ENCODE data around the gene NTMT2.

NTMT2 gene

DNA sequence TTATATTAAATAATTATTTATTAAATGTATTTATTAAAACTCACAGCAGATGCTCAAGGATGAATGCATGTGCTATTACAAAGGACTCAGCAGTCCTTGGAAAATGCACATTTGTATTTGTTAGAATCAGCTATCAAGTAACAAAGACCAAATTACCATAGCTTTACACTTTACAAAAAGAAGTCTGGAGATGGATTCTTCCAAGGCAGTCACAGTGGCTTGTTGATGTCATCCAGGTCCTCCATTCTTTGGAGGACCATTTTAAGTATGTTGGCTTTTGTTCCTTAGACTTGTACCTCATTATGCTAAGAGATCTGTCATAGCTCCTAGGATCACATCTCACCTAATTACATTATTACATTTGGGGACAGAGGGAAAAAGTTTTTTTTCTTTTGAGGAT lies 63.4 kb downstream of the NTMT2 start:
- Histone ChIP-seq H3K4me1 (ENCODE audit: control insufficient read depth, insufficient read depth, low read length) (peaks cover 15% of the 10 kb centered on the region; the same call in 1 of the 2 replicates), H3K9me3 (ENCODE audit: control insufficient read depth, insufficient read depth, low read length) (peaks cover 13% of the 10 kb centered on the region), H3K4me3 (ENCODE audit: low read depth, low read length) (no peak overlapping the region), H3K27ac (ENCODE audit: low read depth, low read length) (no peak overlapping the region), H3K9ac (ENCODE audit: low read depth, low read length) (no peak overlapping the region), H3K36me3 (ENCODE audit: control insufficient read depth, insufficient read depth, low read length) (no peaks in the 10 kb centered on the region), H3K27me3 (ENCODE audit: control insufficient read depth, insufficient read depth, low read length) (no peaks in the 10 kb centered on the region)

DNA sequence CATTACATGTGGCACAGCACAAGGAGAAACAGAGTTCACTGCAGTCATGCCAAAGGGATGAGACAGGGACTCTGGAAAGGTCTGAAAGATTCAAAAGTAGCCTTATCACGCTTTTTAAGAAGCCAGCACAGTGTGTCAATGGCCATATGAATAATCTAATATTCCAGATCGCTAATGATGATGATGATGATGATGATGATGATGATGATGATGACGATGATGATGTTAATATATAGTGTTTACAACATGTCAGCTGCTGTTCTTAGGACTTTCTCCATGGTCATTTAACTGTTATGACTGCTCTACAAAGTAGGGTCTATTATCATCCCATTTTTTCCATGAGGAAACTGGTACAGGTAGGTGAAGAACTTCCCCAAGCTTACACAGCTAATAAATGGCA lies 64.4 kb downstream of the NTMT2 start:
- Histone ChIP-seq H3K27ac (ENCODE audit: low read depth, low read length) (no peak overlapping the region), H3K9ac (ENCODE audit: low read depth, low read length) (no peak overlapping the region), H3K4me1 (ENCODE audit: control insufficient read depth, insufficient read depth, low read length) (peaks cover 7% of the 10 kb centered on the region; the same call in 1 of the 2 replicates), H3K27me3 (ENCODE audit: control insufficient read depth, insufficient read depth, low read length) (no peaks in the 10 kb centered on the region), H3K36me3 (ENCODE audit: control insufficient read depth, insufficient read depth, low read length) (no peaks in the 10 kb centered on the region), H3K9me3 (ENCODE audit: control insufficient read depth, insufficient read depth, low read length) (peaks cover 13% of the 10 kb centered on the region), H3K4me3 (ENCODE audit: low read depth, low read length) (no peak overlapping the region)

DNA sequence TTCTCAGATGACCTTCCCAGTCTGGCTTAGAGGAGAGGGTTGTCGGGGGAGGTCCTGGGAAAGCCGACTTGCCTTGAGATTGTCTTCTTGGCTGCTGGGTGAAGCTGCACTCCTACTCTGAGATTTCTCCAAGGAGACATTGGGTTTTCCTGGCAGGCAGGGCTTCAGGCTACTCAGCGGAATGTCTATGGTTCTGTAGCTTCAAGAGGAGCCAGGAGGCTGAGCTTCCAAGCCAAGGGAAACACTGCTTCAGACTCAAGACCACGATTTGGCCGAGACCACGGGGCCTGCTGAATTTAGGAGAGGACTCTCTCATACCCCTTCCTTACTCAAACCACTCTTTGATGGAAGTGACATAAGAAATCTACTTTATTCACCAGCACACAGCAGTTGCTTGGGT lies 67.8 kb downstream of the NTMT2 start:
- H3K36me3 ChIP-seq (ENCODE audit: control insufficient read depth, insufficient read depth, low read length) = no peaks in the 10 kb centered on the region
- H3K9me3 ChIP-seq (ENCODE audit: control insufficient read depth, insufficient read depth, low read length) = no peaks in the 10 kb centered on the region
- no peak overlapping the region for H3K4me3 ChIP-seq (ENCODE audit: low read depth, low read length)
- H3K9ac ChIP-seq (ENCODE audit: low read depth, low read length) = no peak overlapping the region
- H3K27me3 ChIP-seq (ENCODE audit: control insufficient read depth, insufficient read depth, low read length) = no peaks in the 10 kb centered on the region
- H3K27ac ChIP-seq (ENCODE audit: low read depth, low read length) = no peak overlapping the region
- H3K4me1 ChIP-seq (ENCODE audit: control insufficient read depth, insufficient read depth, low read length) = peaks cover 7% of the 10 kb centered on the region; the same call in 1 of the 2 replicates

DNA sequence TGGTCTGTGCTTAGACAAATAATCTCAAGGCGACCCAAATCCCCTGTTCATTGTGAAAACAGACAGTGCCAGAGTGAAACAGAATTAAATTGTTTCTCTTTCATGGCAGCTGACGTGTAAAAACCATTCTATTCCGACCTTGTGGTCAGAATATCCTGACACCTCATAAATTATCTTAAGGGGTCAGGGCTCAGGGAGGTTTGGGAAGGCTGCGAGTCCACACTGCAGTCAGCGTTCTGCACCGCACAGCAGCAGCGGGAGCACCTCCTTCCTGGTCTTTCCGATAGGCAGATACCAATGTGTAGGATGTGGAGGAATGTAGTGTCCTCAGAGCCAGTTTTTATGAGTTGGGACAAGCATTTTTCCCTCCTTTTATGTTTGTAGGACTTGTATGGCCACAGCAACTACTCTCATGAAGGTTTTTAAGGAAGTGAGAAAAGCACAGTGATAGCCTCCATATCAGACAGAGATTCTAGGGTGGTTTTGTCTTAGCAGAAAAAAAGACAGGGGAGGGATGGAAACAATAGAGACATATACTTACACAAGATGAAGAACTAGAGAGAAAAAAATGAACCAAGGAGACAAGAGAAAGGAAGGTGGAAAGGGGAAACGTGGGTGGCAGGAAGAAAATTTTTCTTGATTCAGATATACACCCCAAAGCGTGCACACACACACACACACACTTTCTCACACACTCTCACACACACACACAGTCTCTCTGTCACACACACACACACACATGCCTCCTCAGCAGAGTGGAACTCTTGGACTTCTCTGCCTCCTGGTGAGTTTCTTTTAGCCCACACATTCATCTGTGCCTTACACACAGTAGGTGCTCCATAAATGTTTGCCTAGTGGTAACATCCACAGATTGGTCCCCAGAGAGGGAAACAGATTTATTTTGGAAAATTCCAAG lies 68.6 kb downstream of the NTMT2 start:
- Histone ChIP-seq H3K27me3 (ENCODE audit: control insufficient read depth, insufficient read depth, low read length) (no peaks in the 10 kb centered on the region), H3K4me3 (ENCODE audit: low read depth, low read length) (no peak overlapping the region), H3K9ac (ENCODE audit: low read depth, low read length) (no peak overlapping the region), H3K36me3 (ENCODE audit: control insufficient read depth, insufficient read depth, low read length) (no peaks in the 10 kb centered on the region), H3K9me3 (ENCODE audit: control insufficient read depth, insufficient read depth, low read length) (no peaks in the 10 kb centered on the region), H3K27ac (ENCODE audit: low read depth, low read length) (no peak overlapping the region), H3K4me1 (ENCODE audit: control insufficient read depth, insufficient read depth, low read length) (peaks cover 4% of the 10 kb centered on the region; the same call in 1 of the 2 replicates)

DNA sequence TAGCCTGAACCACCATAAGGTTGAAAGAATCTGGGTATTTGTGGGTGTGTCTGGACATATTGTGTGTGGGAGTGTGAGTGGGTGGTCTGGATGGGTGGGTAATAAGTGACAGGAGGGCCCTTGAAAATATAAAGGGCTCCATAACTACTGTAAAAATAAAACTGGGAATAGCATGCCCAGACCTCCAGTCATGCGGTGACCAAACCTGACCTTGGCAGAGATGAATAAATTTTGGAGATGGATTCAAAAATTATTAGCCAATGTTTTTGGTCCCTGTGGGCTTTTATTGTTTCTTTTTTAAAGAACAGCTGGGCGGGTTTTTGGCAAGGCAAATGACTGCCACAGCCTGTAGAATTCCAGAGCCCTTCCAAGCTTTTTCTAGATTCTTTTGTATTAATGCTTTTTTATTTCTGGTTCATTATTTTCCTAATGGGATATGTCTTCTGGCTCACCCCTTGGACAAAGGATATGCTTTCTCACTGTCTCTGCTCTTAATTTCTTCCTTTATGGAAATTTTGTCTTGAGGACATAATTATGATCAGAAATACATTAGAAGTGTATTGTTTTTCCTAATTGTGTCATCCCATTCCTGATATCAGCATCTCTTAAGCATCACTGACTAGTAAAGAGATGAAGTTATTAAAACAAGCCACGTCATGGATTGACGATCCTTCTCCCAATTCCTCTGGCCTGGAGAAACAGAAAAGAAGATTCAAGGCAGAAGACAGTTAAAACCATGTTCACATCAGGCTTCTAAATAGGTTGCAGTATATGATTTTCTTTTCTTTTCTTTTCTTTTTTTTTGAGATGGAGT lies 69.5 kb downstream of the NTMT2 start:
- no peak overlapping the region for H3K9ac ChIP-seq (ENCODE audit: low read depth, low read length)
- H3K9me3 ChIP-seq (ENCODE audit: control insufficient read depth, insufficient read depth, low read length) = no peaks in the 10 kb centered on the region
- H3K4me3 ChIP-seq (ENCODE audit: low read depth, low read length) = no peak overlapping the region
- H3K27ac ChIP-seq (ENCODE audit: low read depth, low read length) = no peak overlapping the region
- H3K36me3 ChIP-seq (ENCODE audit: control insufficient read depth, insufficient read depth, low read length) = no peaks in the 10 kb centered on the region
- no peaks in the 10 kb centered on the region for H3K4me1 ChIP-seq (ENCODE audit: control insufficient read depth, insufficient read depth, low read length)
- no peaks in the 10 kb centered on the region for H3K27me3 ChIP-seq (ENCODE audit: control insufficient read depth, insufficient read depth, low read length)

DNA sequence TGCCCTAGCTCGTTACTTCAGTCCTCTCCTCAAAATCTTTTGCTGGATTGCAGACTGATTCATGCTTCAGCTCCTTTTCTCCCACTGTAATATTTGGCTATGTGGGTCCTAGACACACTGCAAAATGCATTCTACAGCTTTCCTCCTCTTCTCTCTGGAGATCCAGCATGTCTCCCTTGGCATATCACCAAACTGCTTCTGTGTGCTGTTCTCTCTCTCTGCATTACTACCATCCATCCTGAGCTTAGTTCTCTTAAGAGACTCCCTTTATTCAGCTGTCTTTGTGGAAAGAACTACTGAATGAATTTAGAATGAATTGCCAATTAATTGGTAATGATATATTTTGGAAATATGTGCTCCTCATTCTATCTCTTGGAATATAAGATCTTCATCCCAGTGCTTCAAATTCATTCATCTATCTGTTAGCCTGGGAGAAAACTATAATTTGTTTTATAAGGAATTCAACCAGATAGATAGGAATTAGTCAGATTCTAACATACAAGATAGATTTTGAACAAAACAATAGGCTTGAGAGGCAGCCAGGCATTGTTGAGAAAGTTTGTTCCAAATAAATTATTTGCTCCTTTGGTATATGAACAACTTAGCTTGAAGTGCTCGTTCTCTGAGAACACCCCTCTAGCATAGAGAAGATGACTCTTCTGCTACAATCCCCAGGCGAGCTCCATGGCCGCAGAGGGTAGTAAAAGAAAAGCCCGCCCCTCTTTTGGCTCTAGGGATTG lies 71.9 kb downstream of the NTMT2 start:
- H3K27me3 ChIP-seq (ENCODE audit: control insufficient read depth, insufficient read depth, low read length) = no peaks in the 10 kb centered on the region
- no peaks in the 10 kb centered on the region for H3K9me3 ChIP-seq (ENCODE audit: control insufficient read depth, insufficient read depth, low read length)
- no peaks in the 10 kb centered on the region for H3K36me3 ChIP-seq (ENCODE audit: control insufficient read depth, insufficient read depth, low read length)
- H3K27ac ChIP-seq (ENCODE audit: low read depth, low read length) = no peak overlapping the region
- no peaks in the 10 kb centered on the region for H3K4me1 ChIP-seq (ENCODE audit: control insufficient read depth, insufficient read depth, low read length)
- no peak overlapping the region for H3K9ac ChIP-seq (ENCODE audit: low read depth, low read length)
- H3K4me3 ChIP-seq (ENCODE audit: low read depth, low read length) = no peak overlapping the region

DNA sequence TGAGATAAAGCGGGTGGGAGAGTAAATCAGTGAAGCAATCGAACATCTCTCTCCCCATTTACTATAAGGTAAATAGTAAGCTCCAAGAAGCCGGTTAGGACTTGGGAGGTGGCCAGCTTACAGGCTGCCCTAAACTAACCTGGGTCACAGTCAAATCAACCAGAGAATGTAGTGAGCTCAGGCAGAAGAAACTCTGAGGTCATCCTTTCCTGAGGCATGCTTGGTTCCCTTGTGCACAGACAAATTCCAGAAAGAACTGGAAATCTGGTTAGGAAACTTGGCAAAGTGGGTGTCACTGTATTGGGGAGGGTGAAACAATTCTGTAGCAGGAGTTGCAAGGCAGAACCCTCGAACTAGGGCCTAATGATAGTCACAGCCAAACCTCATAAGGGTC lies 72.5 kb downstream of the NTMT2 start:
- H3K27ac ChIP-seq (ENCODE audit: low read depth, low read length) = no peak overlapping the region
- no peak overlapping the region for H3K4me3 ChIP-seq (ENCODE audit: low read depth, low read length)
- H3K27me3 ChIP-seq (ENCODE audit: control insufficient read depth, insufficient read depth, low read length) = no peaks in the 10 kb centered on the region
- H3K4me1 ChIP-seq (ENCODE audit: control insufficient read depth, insufficient read depth, low read length) = no peaks in the 10 kb centered on the region
- H3K9ac ChIP-seq (ENCODE audit: low read depth, low read length) = no peak overlapping the region
- H3K9me3 ChIP-seq (ENCODE audit: control insufficient read depth, insufficient read depth, low read length) = no peaks in the 10 kb centered on the region
- H3K36me3 ChIP-seq (ENCODE audit: control insufficient read depth, insufficient read depth, low read length) = no peaks in the 10 kb centered on the region

All from HUES48 (cell line).